Esophagus squamous epithelium (tissue), 5 donors: ENCODE measurements around the gene IBA57. TPM values are rescaled to one million over a fixed set of nuclear protein-coding genes. Genes with fewer than 3 reads are reported as not detected.
"Not testable (repeated sequence)": the region's sequence is repeated elsewhere in the genome, so short reads cannot be mapped to it uniquely, and the experiment has no call there.

Source experiments
- DNase-seq: peaks from one replicate; lab custom pipeline; 2025; lab: John Stamatoyannopoulos, UW
- H3K27ac ChIP-seq, 4 donors: fragments of 200-600 bp; sonication (generic); one replicate each; pipeline ENCODE4 v1.5.1; 2016 to 2019; ENCODE audit warnings: mild to moderate bottlenecking in 1 of 4
- H3K27me3 ChIP-seq, 4 donors: fragments of 200-600 bp; sonication (generic); 1 replicate in 3 of 4; 2 replicates in 1 of 4; pipeline versions ENCODE4 v1.5.1 to v1.6.0; 2017 to 2021; ENCODE audit warnings: antibody characterized with exemption in 1 of 4
- H3K36me3 ChIP-seq, 3 donors: fragments of 200-600 bp; sonication (generic); one replicate each; pipeline ENCODE4 v1.5.1; 2016 to 2019
- H3K4me1 ChIP-seq, 3 donors: fragments of 200-600 bp; sonication (generic); one replicate each; pipeline ENCODE4 v1.5.1; 2017 to 2019
- H3K4me3 ChIP-seq, 4 donors: fragments of 200-600 bp; sonication (generic); 1 replicate in 3 of 4; 2 replicates in 1 of 4; pipeline ENCODE4 v1.5.1; 2016 to 2019; ENCODE audit warnings: mild to moderate bottlenecking in 2 of 4, moderate library complexity in 1 of 4
- H3K9me3 ChIP-seq, 3 donors: fragments of 200-600 bp; sonication (generic); one replicate each; pipeline ENCODE4 v1.5.1; 2016 to 2019
- CTCF ChIP-seq, 6 experiments: fragments of 450-650 bp in 4 of 6; fragments of 200-600 bp in 2 of 6; sonication (generic) in 2 of 6; IDR thresholded peaks; one replicate each; pipeline ENCODE4 v1.5.1; 2016 to 2019; ENCODE audit warnings: antibody characterized with exemption in 6 of 6, mild to moderate bottlenecking in 4 of 6, moderate library complexity in 4 of 6
- POLR2A ChIP-seq, 4 donors: fragments of 450-650 bp; IDR thresholded peaks; one replicate each; pipeline ENCODE4 v1.6.1; 2017; ENCODE audit warnings: antibody characterized with exemption in 4 of 4, mild to moderate bottlenecking in 4 of 4, moderate library complexity in 3 of 4
- WGBS, 2 donors: methylation state at CpG; one replicate each; pipeline ENCODE4 v1.1.5; 2018; 5-methylcytosine and 5-hydroxymethylcytosine counted together
- intact Hi-C: fragments of 100-400 bp; cut with DNase I; formaldehyde crosslinking; loops from one replicate; pipeline ENCODE4 v1.15.0; 2022
- total RNA-seq, 4 donors: library from RNA; depleted of rRNA; stranded (reverse); fragments of >200 nt; gene quantifications; one replicate each; pipeline ENCODE4 v1.1.0, GENCODE V29; 2016
- donor health status: DM: yes; HTN: yes; CAD: no.

IBA57 gene
- total RNA-seq, 4 donors from 2014 or later, result 4.8 to 9.1 (median 5.7) TPM

- Histone ChIP-seq H3K4me3 (no peak overlapping the region), H3K27me3 (no peaks in the 10 kb centered on the region), H3K9me3 (no peaks in the 10 kb centered on the region), H3K4me1 (no peaks in the 10 kb centered on the region), H3K27ac (no peak overlapping the region), H3K36me3 (peaks cover 0 to 10% (median 0%) of the 10 kb centered on the region in 3 donors)
- WGBS, 2 donors, result 87 to 92% methylated on average over 5 to 6 of the region's 7 CpGs
- intact Hi-C loops, result no loop called here
- DNase-seq, result no peak
- TF ChIP-seq POLR2A (IDR thresholded peaks at IDR 0.05), result no peak
- no peak for TF ChIP-seq CTCF (IDR thresholded peaks at IDR 0.05)
These were observed 15.5 kb downstream of the IBA57 start for GRCh38 chr1:228180959-228181644.

GRCh38 chr1:228181645-228182034 lies 16.0 kb downstream of the IBA57 start:
- WGBS, 2 donors, result 91 to 96% methylated on average over 8 to 9 of the region's 9 CpGs
- Histone ChIP-seq H3K9me3 (no peaks in the 10 kb centered on the region), H3K36me3 (peaks cover 0 to 6% (median 0%) of the 10 kb centered on the region in 3 donors), H3K27ac (no peak overlapping the region), H3K27me3 (no peaks in the 10 kb centered on the region), H3K4me1 (no peaks in the 10 kb centered on the region), H3K4me3 (no peak overlapping the region)
- TF ChIP-seq POLR2A (IDR thresholded peaks at IDR 0.05) (no peak), CTCF (IDR thresholded peaks at IDR 0.05) (no peak)
- no peak for DNase-seq
- intact Hi-C loops, result no loop called here

GRCh38 chr1:228182296-228183030 lies 16.9 kb downstream of the IBA57 start:
- TF ChIP-seq CTCF (IDR thresholded peaks at IDR 0.05) (no peak), POLR2A (IDR thresholded peaks at IDR 0.05) (no peak)
- intact Hi-C loops, result no loop called here
- no peak overlapping the region for H3K27ac ChIP-seq
- no peaks in the 10 kb centered on the region for H3K27me3 ChIP-seq
- no peaks in the 10 kb centered on the region for H3K36me3 ChIP-seq
- no peaks in the 10 kb centered on the region for H3K9me3 ChIP-seq
- no peak overlapping the region for H3K4me3 ChIP-seq
- WGBS, 2 donors, result 84 to 93% methylated on average over 6 to 9 of the region's 32 CpGs
- DNase-seq, result no peak
- no peaks in the 10 kb centered on the region for H3K4me1 ChIP-seq

- no peaks in the 10 kb centered on the region for H3K4me1 ChIP-seq
- H3K27ac ChIP-seq, result no peak overlapping the region
- no peaks in the 10 kb centered on the region for H3K36me3 ChIP-seq
- H3K9me3 ChIP-seq, result peaks cover 0 to 4% (median 0%) of the 10 kb centered on the region in 3 donors
- no peak overlapping the region for H3K4me3 ChIP-seq
- intact Hi-C loops, result no loop called here
- TF ChIP-seq CTCF (IDR thresholded peaks at IDR 0.05), result no peak
- no peak for TF ChIP-seq POLR2A (IDR thresholded peaks at IDR 0.05)
- no peak for DNase-seq
- WGBS, 2 donors, result 70 to 79% methylated on average over 7 of the region's 7 CpGs
- no peaks in the 10 kb centered on the region for H3K27me3 ChIP-seq
These were observed 18.5 kb downstream of the IBA57 start for GRCh38 chr1:228184152-228184551.

- TF ChIP-seq POLR2A (IDR thresholded peaks at IDR 0.05), result no peak
- TF ChIP-seq CTCF (IDR thresholded peaks at IDR 0.05), result no peak
- DNase-seq, result no peak
- 77 to 80% methylated on average over 7 to 11 of the region's 11 CpGs for WGBS, 2 donors
- H3K9me3 ChIP-seq, result peaks cover 0 to 4% (median 0%) of the 10 kb centered on the region in 3 donors
- intact Hi-C loops, result no loop called here
- H3K36me3 ChIP-seq, result no peaks in the 10 kb centered on the region
- no peak overlapping the region for H3K4me3 ChIP-seq
- no peaks in the 10 kb centered on the region for H3K27me3 ChIP-seq
- H3K27ac ChIP-seq, result no peak overlapping the region
- H3K4me1 ChIP-seq, result no peaks in the 10 kb centered on the region
These were observed 20.0 kb downstream of the IBA57 start for GRCh38 chr1:228185641-228185965.

GRCh38 chr1:228188249-228188648 lies 22.6 kb downstream of the IBA57 start:
- H3K4me1 ChIP-seq, H3K27me3 ChIP-seq, H3K9me3 ChIP-seq, H3K4me3 ChIP-seq, H3K27ac ChIP-seq, intact Hi-C loops, H3K36me3 ChIP-seq, DNase-seq: not testable (repeated sequence)
- WGBS, 2 donors, result 80 to 81% methylated on average over 2 of the region's 2 CpGs
